Heart right ventricle (tissue), 16 donors: Measurements from ENCODE around the gene ATP6V0C. TPM values are rescaled to one million over a fixed set of nuclear protein-coding genes. Genes with fewer than 3 reads are reported as not detected.

Source experiments
- ATAC-seq, 8 donors: fragments of 200-7000 bp; cut with Tn5 transposase; one replicate each; pipeline ENCODE4 v1.9.1; 2020; ENCODE audit warnings: mild to moderate bottlenecking in 8 of 8, moderate library complexity in 8 of 8, moderate number of reproducible peaks in 1 of 8
- DNase-seq, 2 donors: peaks; one replicate each; pipeline ENCODE4 v3.0.0-alpha.2; 2020
- H3K27ac ChIP-seq, 10 donors: fragments of 200-600 bp; sonication (generic) in 2 of 10; one replicate each; pipeline versions ENCODE4 v1.5.0 to v1.8.0; 2020 to 2022; ENCODE audit warnings: mild to moderate bottlenecking in 3 of 10
- H3K27me3 ChIP-seq, 7 donors: fragments of 200-600 bp; one replicate each; pipeline ENCODE4 v1.8.0; 2021 to 2022; ENCODE audit warnings: mild to moderate bottlenecking in 2 of 7
- H3K36me3 ChIP-seq, 9 donors: fragments of 200-600 bp; sonication (generic) in 1 of 9; one replicate each; pipeline versions ENCODE4 v1.5.0 to v1.8.0; 2020 to 2022; ENCODE audit warnings: mild to moderate bottlenecking in 2 of 9
- H3K4me1 ChIP-seq, 9 donors: fragments of 200-600 bp; sonication (generic) in 1 of 9; one replicate each; pipeline versions ENCODE4 v1.5.0 to v1.8.0; 2020 to 2022; ENCODE audit warnings: mild to moderate bottlenecking in 4 of 9
- H3K4me3 ChIP-seq, 10 donors: fragments of 200-600 bp; sonication (generic) in 2 of 10; one replicate each; pipeline versions ENCODE4 v1.5.0 to v1.8.0; 2020 to 2022; ENCODE audit warnings: mild to moderate bottlenecking in 7 of 10, moderate library complexity in 2 of 10
- H3K9me3 ChIP-seq, 11 donors: fragments of 200-600 bp in 10 of 11; sonication (generic) in 2 of 11; one replicate each; pipeline versions ENCODE4 v1.5.0 to v1.8.0; 2013 to 2022; ENCODE audit warnings: mild to moderate bottlenecking in 2 of 11, control low read depth in 1 of 11, moderate library complexity in 1 of 11
- CTCF ChIP-seq, 9 donors: fragments of 200-600 bp; sonication (generic) in 2 of 9; IDR thresholded peaks; one replicate each; pipeline versions ENCODE4 v1.5.0 to v1.8.0; 2021 to 2022; ENCODE audit warnings: antibody characterized with exemption in 9 of 9, mild to moderate bottlenecking in 5 of 9, moderate library complexity in 1 of 9
- WGBS, 2 donors: extraction: QIAGEN DNeasy Blood & Tissue Kit; methylation state at CpG; one replicate each; pipeline ENCODE4 v1.1.7; 2013; ENCODE audit warnings: inconsistent platforms in 1 of 2; 5-methylcytosine and 5-hydroxymethylcytosine counted together
- intact Hi-C, 10 donors: fragments of 100-400 bp; cut with DNase I; formaldehyde crosslinking; loops; one replicate each; pipeline versions ENCODE4 v1.11.1 to v1.14.2; 2022
- polyA plus RNA-seq, 2 donors: library from polyadenylated mRNA; stranded (reverse); fragments of 200-250 nt; gene quantifications; one replicate each; pipeline ENCODE4 v1.2.3, GENCODE V29; 2013
- total RNA-seq, 10 donors: library from RNA; stranded (reverse); fragmentation: NEBNext Ultra II Directional in 3 of 10; extraction: Animal tissue kit (Norgen Biotek cat#: 25700) in 3 of 10; gene quantifications; one replicate each; pipeline versions ENCODE4 v1.2.1 to v1.2.4, GENCODE V29; 2021 to 2023
- donor health status: Arrhythmogenic right ventricular cardiomyopathy.
- donor health status: ischemic (EF 13 %, LVEDD 7.1; RV severe dilation, severe dysfunction).
- donor health status: healthy with polysubstance abuse.
- donor health status: DM: no; HTN: yes; CAD: no.
- donor health status: DM: no; HTN: no; CAD: no.
- donor health status: ischemic (EF 25% LVEDD 6.9; RV normal size, moderate dysfunction).
- donor health status: ischemic (EF 25% LVEDD 5.7; RV mildly dilated, moderate dysfunction).
- donor health status: healthy.
- donor health status: DM: yes; HTN: yes; CAD: no.
- donor health status: Ischemic cardiomyopathy.
- donor health status: ischemic (EF 35%, LVEDD 5.7; RV mildly dilated, moderate dysfunction).
- donor health status: nonischemic (EF 11% LVEDD 7.7; RV severe dilation, severe dysfunction).
- donor health status: DM: yes; HTN: yes; CAD: no.
- donor health status: PGD.
- donor health status: ischemic (EF 29% LVEDD 5.4; RV normal size, mild dysfunction).
- donor health status: nonischemic (EF 23%, LVEDD 6.1; RV moderate dilation, normal function).

The ATP6V0C gene
- total and polyA plus RNA-seq, 12 donors: 58.5 to 243 (median 130) TPM

- Histone ChIP-seq H3K27ac (no peak overlapping the region), H3K4me1 (peaks cover 17 to 21% (median 20%) of the 10 kb centered on the region in 9 donors), H3K9me3 (no peaks in the 10 kb centered on the region), H3K4me3 (no peak overlapping the region), H3K36me3 (peaks cover 0 to 24% (median 0%) of the 10 kb centered on the region in 9 donors), H3K27me3 (no peaks in the 10 kb centered on the region)
- WGBS, 2 donors: 95 to 96% methylated on average over 6 of the region's 6 CpGs
- no peak for DNase-seq
- ATAC-seq: no peak
- intact Hi-C loops: no loop called here
- TF ChIP-seq CTCF (IDR thresholded peaks at IDR 0.05): no peak
Observed at GRCh38 chr16:2493605-2494004, 20.1 kb upstream of the ATP6V0C start.

GRCh38 chr16:2494616-2495015 lies 19.1 kb upstream of the ATP6V0C start:
- no peak for DNase-seq
- no peaks in the 10 kb centered on the region for H3K9me3 ChIP-seq
- no peak overlapping the region for H3K4me3 ChIP-seq
- intact Hi-C loops: loop anchor here in 5 of 10 donors (5.0 kb wide), 2 partner anchors 67 to 152 kb away; partner anchors contain the start of genes CCNF (in 4 of the 5) and ABCA3 (in 2 of the 5)
- H3K36me3 ChIP-seq: peaks cover 0 to 30% (median 0%) of the 10 kb centered on the region in 9 donors
- no peak for TF ChIP-seq CTCF (IDR thresholded peaks at IDR 0.05)
- whole genome bisulfite sequencing, 2 donors: 70 to 84% methylated on average over 5 of the region's 5 CpGs
- ATAC-seq: no peak
- peaks cover 21 to 31% (median 28%) of the 10 kb centered on the region in 9 donors for H3K4me1 ChIP-seq
- H3K27me3 ChIP-seq: no peaks in the 10 kb centered on the region
- no peak overlapping the region for H3K27ac ChIP-seq

GRCh38 chr16:2495041-2495440 lies 18.7 kb upstream of the ATP6V0C start:
- no peak for ATAC-seq
- peaks cover 21 to 32% (median 29%) of the 10 kb centered on the region in 9 donors for H3K4me1 ChIP-seq
- intact Hi-C loops: loop anchor here in 5 of 10 donors (5.0 kb wide), 2 partner anchors 68 to 153 kb away; partner anchors contain the start of genes CCNF (in 4 of the 5) and ABCA3 (in 2 of the 5)
- H3K27ac ChIP-seq: no peak overlapping the region
- TF ChIP-seq CTCF (IDR thresholded peaks at IDR 0.05): no peak
- no peak overlapping the region for H3K4me3 ChIP-seq
- no peak for DNase-seq
- H3K9me3 ChIP-seq: no peaks in the 10 kb centered on the region
- peaks cover 0 to 31% (median 0%) of the 10 kb centered on the region in 9 donors for H3K36me3 ChIP-seq
- 98 to 99% methylated on average over 5 of the region's 5 CpGs for WGBS, 2 donors
- H3K27me3 ChIP-seq: no peaks in the 10 kb centered on the region

GRCh38 chr16:2496223-2497115 lies 17.3 kb upstream of the ATP6V0C start:
- TF ChIP-seq CTCF (IDR thresholded peaks at IDR 0.05): no peak
- no peak for ATAC-seq
- intact Hi-C loops: loop anchor here in 6 of 10 donors (2.0 to 5.0 kb wide), 3 partner anchors 22 to 154 kb away; partner anchors contain the start of genes CCNF (in 4 of the 6), ABCA3 (in 2 of the 6) and TBC1D24 (in 1 of the 6)
- DNase-seq: no peak
- 92 to 95% methylated on average over 62 of the region's 62 CpGs for WGBS, 2 donors
- peak overlapping the region in 6 of 10 donors; percentile 34 to 75 (median 63) for H3K27ac ChIP-seq
- peaks cover 22 to 41% (median 35%) of the 10 kb centered on the region in 9 donors for H3K4me1 ChIP-seq
- H3K36me3 ChIP-seq: peaks cover 0 to 27% (median 0%) of the 10 kb centered on the region in 9 donors
- H3K4me3 ChIP-seq: no peak overlapping the region
- no peaks in the 10 kb centered on the region for H3K27me3 ChIP-seq
- no peaks in the 10 kb centered on the region for H3K9me3 ChIP-seq
